GM19351 (cell line): ENCODE data around the gene RPP25L.

Source experiments
- ATAC-seq: cut with Tn5 transposase; IDR thresholded peaks from one replicate; pipeline ENCODE4 v1.9.1; 2021; ENCODE audit warnings: mild to moderate bottlenecking, moderate library complexity; ENCODE audit not compliant: unreplicated experiment

RPP25L gene

DNA sequence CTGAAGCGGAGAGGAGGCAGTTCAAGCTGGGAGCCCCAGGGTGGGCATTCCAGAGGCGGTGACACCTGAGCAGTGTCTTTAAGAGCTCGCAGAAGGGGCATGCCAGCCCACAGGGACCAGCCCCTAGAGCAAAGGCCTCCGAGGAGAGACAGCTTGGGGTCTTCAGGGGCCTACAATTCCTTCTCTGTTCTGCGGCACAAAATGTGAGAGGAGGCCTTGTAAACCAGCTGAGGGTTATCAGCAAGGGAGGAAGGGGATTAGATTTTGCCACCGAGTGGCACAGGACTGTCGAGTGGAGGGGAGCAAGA, 26.2 kb upstream of the RPP25L start:
- no peak for ATAC-seq

DNA sequence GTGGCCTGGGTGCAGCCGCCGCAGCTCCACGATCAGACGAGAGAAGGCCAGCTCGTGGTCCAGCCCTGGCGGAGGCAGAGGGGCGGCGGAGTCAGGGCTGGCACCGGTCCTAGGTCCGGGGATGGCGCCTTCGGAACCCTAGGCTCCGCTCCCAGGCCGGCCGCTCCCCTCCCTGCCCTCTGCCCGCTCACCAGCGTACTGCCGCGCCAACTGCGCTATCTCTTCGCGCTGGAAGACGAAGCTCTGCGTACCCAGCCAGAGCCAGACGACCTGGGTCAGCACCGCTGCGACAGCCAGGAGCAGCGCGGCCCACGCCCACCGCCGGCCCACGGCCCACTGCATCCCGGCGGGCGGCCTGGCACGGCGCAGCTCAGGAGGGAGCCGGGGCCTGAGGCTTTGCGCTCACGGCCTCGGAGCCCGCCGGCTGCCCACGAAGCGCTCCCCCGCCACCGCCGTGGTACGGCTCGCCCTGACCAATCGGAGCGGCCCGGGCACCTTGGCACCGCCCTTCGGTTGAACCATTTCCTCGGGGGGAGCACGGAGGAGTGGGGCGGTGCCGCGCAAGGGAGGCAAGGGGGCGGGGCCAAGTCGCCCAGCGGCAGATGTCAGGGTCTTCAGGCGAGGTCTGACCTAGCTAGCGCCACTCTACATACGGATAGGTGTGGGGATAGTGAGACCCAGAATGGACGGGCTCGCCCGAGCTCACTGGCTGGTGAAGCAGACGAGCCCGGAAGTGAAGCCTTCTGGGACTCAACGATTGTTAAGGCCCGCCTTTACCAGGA, 25.6 kb upstream of the RPP25L start, which contains the start of gene SIGMAR1:
TSS of gene SIGMAR1 (minus strand) at position 432 of the 782 bp plus-strand sequence. CDS start at position 342, 90 bp downstream.
- peak; percentile 81 for ATAC-seq

- no peak for ATAC-seq
Observed at GRCh38 chr9:34636791-34637355, 25.0 kb upstream of the RPP25L start.

- ATAC-seq, result no peak
Observed at GRCh38 chr9:34635556-34635955, 23.7 kb upstream of the RPP25L start.

DNA sequence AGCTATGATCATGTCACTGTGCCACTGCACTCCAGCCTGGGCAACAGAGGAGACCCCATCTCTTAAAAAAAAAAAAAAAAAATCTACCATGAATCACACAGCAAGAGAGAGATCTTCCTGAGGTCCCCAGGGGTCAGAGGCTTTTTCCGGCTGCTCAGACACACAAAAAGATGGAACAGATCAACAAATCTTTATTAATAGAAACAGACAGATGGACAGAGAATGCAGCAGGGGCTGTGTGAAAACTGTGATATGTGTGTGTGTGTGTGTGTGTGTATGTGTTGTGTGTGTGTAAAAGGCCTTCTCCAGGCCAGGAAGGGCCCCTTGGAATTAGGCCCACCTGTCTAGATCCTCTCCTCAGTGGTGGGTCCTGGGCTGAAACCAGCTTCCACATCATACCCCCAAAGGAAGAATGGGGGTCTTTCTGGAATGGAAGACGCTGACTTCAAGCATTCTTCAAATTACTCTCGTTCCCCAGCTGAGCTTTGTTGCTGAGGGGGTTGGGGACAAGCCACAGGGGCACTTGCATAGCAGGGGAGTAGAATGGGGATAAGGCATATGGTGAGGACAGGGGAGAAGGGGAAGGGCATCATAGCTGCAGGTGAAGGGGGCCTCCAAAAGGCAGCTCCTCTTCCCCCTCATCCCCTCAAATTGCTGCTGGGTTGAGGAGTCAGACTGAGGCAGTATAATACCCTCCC, 22.8 kb upstream of the RPP25L start:
- no peak for ATAC-seq

GRCh38 chr9:34633851-34634550, 22.1 kb upstream of the RPP25L start:
- peak; percentile 30 for ATAC-seq

DNA sequence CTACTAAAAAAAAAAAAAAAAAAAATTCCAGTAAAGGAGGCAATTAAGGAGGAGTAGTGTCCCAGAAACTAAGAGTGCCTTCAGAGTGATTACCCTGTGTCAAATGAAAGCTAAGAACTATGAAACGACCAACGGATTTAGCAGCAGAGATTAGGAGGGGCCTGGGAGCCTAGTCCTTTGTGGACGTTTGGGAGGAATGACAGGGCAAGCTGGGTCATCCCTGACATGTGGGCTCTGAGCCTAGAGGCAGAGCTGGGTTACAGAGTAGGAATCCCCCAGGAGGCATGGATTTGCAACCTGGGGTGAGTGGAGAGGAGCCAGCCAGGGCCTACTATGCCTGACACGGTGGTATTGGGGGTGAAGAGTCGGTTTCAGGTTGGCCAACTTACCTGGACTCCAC, 21.3 kb upstream of the RPP25L start:
- no peak for ATAC-seq

DNA sequence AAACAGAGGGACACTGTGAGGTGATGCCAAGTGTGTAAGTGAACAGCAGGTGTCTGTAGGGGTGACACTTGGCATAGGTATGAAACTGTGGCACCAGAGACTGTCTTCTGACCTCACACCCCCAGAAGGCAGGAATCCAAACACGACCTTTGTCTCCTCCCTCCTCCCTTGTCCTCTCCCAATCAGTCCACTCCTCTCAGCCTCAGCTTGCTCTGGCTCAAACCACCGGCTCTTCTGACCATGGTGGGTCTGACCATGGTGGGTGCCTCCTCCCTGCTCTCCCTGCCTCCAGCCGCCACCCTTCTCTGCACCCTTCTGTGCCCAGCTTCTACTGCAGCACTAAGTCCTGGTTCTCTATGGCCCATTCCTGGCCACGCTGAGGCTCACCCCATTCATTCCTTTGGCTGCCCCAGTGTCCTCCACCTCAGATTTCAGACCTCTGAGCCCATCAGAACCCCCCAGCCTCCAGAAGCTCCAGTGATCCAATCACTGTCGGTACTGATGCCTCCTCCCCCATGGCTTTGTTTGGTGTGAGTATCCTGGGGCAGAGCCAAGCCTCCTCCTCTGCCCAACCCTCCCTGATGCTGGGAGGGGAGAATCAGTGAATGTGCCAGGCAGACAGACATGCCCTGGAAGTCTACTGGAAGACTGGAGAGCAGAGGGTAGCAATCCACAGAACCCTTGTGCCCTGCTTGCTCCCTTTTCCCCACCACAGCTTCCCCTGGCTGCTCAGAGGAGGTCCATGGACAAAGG, 18.7 kb upstream of the RPP25L start:
- no peak for ATAC-seq

DNA sequence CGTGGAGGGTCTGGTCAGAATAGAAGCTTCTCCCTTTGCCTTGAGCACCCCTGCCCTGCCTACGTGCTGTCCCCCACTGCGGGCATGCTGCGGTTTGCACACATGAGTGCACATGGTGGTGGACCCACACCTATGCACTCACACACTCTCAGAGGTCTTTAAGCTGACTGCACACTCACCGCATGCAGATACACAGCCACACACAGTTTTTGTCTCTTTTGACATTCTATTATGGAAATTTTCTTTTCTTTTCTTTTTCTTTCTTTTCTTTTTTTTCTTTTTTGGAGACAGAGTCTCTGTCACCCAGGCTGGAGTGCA, 17.6 kb upstream of the RPP25L start:
- ATAC-seq, result no peak

GRCh38 chr9:34628656-34629490, 17.0 kb upstream of the RPP25L start, which contains the start of gene ARID3C:
TSS of gene ARID3C (minus strand) at chr9:34629066. CDS start at chr9:34628014, 1,052 bp downstream.
- ATAC-seq, result peak; percentile 63

- no peak for ATAC-seq
Observed at GRCh38 chr9:34627716-34628655, 16.1 kb upstream of the RPP25L start.

DNA sequence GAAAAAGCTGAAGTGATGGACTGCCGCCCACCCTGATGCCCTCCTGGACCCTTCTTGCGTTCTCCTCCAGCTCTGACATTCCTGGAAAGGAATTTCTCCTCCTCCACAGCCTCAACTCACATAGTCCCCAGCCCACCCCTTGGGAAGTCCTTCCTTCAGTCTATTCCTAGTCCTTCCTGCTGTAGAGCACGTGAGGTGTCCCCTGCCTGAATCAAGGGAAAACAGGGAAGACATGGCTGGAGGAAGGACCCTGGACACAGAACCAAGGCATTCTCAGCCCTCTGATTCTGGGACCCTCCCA, 13.2 kb upstream of the RPP25L start:
- ATAC-seq, result no peak

DNA sequence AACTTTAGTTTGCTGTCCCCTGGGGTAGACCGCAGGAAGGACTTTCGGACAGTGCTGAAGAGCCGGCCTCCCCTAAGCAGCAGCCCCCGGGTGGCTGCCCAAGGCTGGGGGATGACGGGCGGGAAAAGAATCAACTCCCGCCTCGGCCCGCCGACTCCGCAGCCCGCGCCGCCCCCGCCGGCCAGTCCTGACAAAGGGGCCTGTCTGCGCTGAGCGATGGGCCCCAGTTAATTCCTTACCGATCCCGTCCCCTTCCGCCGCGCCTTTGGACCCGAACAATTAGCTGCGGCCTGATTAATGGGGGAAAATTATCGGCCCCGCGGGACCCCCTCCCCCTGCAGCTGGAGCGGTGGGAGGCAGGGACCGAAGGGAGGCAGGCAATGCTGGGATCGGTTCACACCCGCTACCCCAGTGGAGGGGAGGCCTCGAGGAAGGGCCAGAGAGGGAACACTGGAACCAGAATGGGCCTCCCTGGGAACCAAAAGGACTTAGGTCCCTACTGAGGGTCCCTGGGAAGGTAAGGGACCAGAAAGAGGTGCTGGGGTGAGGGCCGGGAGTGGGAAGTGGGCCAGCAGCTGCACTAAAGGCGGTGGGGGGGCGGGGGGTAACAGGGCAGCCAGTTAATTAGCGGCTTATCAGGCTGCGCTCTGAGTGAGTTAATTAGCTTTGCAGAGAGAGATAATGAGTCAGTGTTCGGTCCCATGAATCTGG, 12.7 kb upstream of the RPP25L start:
- ATAC-seq, result no peak

GRCh38 chr9:34623374-34624235, 11.7 kb upstream of the RPP25L start:
- ATAC-seq, result no peak

- ATAC-seq, result peak; percentile 100
Observed at GRCh38 chr9:34620061-34620994, 8.4 kb upstream of the RPP25L start, which contains the start of gene DCTN3. TSS of gene DCTN3 (minus strand) at chr9:34620495. CDS start at chr9:34620464, 31 bp downstream.

- no peak for ATAC-seq
Observed at GRCh38 chr9:34615132-34615531, 3.2 kb upstream of the RPP25L start.
